HepG2 (cell line): ENCODE results near the gene USP30.

Experiments
- CTCF ChIP-seq: sonication (generic); formaldehyde crosslinking; IDR thresholded peaks from 2 replicates; pipeline ENCODE4 v1.5.0; 2020; ENCODE audit warnings: mild to moderate bottlenecking, missing genetic modification reagents, moderate library complexity
- EZH2 ChIP-seq: conservative IDR thresholded peaks from 2 replicates; pipeline ENCODE4 v1.6.1; 2012; ENCODE audit warnings: mild to moderate bottlenecking, low read depth, low read length, moderate library complexity
- FOXK2 ChIP-seq: fragments of 450-650 bp; IDR thresholded peaks from 2 replicates; pipeline ENCODE4 v1.6.1; 2016
- NR3C1 ChIP-seq: sonication (generic); formaldehyde crosslinking; IDR thresholded peaks from 2 replicates; pipeline ENCODE4 v1.4.0; 2020; ENCODE audit warnings: missing genetic modification reagents
- POLR2A ChIP-seq, 2 experiments: IDR thresholded peaks; 2 replicates each; pipeline ENCODE4 v1.6.1; 2011; ENCODE audit warnings: low read depth in 2 of 2, low read length in 2 of 2, mild to moderate bottlenecking in 1 of 2, moderate library complexity in 1 of 2; ENCODE audit not compliant: insufficient read depth in 1 of 2
- RBM39 ChIP-seq: fragments of 200-400 bp; formaldehyde crosslinking; IDR thresholded peaks from one replicate; pipeline ENCODE4 v1.6.1; 2018; ENCODE audit warnings: antibody characterized with exemption, mild to moderate bottlenecking, low read depth, low read length; ENCODE audit not compliant: poor library complexity, severe bottlenecking
- SIN3A ChIP-seq: IDR thresholded peaks from 2 replicates; pipeline ENCODE4 v1.6.1; 2011; ENCODE audit warnings: low read depth, mild to moderate bottlenecking, control low read depth, low read length, borderline replicate concordance
- ZNF350 ChIP-seq: sonication (generic); formaldehyde crosslinking; IDR thresholded peaks from 2 replicates; pipeline ENCODE4 v1.4.0; 2020; ENCODE audit warnings: mild to moderate bottlenecking, low read depth, missing genetic modification reagents, borderline replicate concordance

GRCh38 chr12:109018296-109018695, 34.1 kb upstream of the USP30 start:
- TF ChIP-seq RBM39 (no peak), FOXK2 (no peak), ZNF350 (CRISPR knock-in tag) (no peak), NR3C1 (no peak), SIN3A (no peak), POLR2A (IDR thresholded peaks at IDR 0.05; ENCODE audit: insufficient read depth in 1 of 2, low read depth in 2 of 2, low read length in 2 of 2) (no peak), CTCF (CRISPR knock-in tag) (no peak), EZH2 (no peak)
